Activated T-cell treated with anti-CD3 and anti-CD28 coated beads for 24 hours (primary cell): ENCODE measurements around the gene IST1.
"Not testable (repeated sequence)": the region's sequence is repeated elsewhere in the genome, so short reads cannot be mapped to it uniquely, and the experiment has no call there.

ENCODE experiments used
- DNase-seq: peaks from one replicate; pipeline ENCODE4 v3.0.0-alpha.2; 2020; ENCODE audit warnings: low read depth

IST1 gene

GRCh38 chr16:71882505-71883167 lies 12.7 kb upstream of the IST1 start:
- peak; percentile 73 for DNase-seq

DNA sequence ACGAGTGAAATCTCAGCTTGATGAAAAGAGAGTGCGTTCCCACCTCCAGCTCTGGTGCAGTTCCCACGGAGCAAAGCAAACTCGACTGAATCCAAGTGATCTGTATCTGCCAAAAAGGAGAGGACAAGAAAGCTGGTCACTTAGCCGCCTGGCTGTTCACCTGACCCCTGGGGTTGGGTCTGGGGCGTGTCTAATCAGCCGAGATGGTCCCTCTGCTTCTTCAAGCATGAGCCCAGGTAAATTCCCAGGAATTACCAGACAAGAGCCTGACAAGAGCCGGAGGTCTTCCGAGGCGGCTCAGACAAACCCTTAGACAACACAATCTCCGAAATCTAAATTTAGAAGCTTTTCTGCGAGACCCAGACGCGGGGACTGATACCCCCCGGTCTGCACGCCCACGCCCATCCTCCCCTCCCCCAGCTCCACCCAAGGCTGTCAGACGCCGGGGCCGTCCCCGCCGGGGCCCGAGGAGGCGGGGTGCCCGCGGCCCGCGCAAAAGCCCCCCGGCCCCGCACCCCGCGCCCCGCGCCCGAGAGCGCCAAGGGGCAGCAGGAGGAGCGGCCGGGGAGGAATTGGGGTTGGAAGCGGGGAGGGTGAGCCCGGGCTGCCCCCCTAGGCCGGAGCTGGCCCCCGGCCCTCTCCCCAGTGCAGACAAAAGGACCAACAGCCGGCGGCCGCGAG lies 12.0 kb upstream of the IST1 start:
- peak; percentile 37 for DNase-seq

DNA sequence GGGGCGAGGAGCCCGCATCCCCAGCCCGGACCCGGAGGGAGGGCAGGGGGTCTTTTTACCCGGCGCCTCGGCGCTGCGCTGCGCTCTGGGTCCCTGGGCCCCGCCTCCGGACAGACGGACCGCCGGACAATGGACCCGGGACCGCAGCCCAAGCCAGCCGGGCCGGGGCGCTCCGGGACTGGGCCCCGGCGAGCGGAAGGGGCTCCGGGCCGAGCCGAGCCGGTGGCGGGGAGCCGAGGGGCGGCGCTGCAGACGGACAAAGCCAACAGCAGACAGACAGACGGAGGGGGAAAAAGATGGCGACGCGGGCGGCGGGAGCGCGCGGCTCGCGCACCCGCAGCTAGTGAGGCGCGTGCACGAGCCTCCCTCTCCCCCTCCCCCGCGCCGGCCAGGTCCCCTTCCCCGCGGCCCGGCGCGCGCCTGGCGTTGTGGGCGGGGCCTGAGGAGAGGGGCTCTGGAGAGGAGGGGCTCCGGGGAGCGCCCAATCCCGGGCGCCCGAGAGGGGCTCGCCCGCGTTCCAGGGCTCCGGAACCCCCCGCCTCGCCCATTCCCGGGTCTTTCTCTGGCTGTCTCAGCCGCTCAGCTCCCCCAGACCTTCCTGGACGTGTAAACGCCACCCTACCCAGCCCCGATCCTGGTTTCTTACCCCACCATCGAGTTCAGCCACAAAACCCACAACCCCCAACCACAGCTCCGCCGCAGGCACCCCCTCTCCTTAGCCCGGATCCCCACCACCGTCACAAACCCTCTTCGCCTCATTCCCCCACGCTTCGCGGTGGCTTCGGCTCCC lies 11.3 kb upstream of the IST1 start, which contains the start of gene ZNF821:
Gene ZNF821 (minus strand): TSS at position 334 of the 790 bp plus-strand sequence. CDS start 4,236 bp downstream, outside the sequence.
- DNase-seq: peak; percentile 55

- DNase-seq: no peak
Measured at GRCh38 chr16:71885261-71885650, 10.1 kb upstream of the IST1 start.

- no peak for DNase-seq
Measured at GRCh38 chr16:71889147-71889546, 6.2 kb upstream of the IST1 start.

DNA sequence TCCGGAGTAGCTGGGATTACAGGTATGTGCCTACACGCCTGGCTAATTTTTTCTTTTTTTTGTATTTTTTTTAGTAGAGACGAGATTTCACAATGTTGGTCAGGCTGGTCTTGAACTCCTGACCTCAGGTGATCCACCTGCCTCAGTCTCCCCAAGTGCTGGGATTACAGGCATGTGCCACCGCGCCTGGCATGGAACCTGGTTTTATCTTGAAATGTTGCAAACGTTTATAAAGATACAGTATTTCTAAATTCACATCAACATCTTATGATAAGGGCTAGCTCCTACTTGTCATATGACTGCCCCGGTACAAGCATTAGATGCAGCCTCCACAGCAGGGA lies 1.5 kb upstream of the IST1 start:
- DNase-seq: no peak

DNA sequence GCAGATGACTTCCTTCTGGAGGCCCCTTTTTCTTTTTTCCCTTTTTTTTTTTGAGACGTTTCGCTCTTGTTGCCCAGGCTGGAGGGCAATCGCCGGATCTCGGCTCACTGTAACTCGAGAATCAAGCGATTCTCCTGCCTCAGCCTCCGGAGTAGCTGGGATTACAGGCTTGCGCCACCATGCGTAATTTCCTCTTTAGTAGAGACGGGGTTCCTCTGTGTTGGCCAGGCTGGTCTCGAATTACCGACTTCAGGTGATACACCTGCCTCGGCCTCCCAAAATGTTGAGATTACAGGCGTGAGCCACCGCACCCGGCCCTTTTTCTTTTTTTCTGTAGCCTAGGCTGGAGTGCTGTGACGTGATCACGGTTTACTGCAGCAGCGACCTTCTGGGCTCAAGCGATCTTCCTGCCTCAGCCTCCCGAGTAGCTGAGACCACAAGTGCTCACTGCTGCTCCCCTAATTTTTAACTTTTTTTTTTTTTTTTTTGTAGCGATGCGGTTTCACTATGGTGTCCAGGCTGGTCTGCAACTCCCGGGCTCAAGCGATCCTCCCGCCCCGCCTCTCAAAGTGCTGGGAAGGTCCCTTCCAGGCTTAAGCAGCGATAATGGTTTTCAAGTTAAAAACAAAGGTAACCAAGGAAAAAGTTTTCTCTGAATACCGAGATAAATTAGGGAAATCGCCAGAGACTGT lies 956 bp upstream of the IST1 start:
- DNase-seq: peak; percentile 26

DNA sequence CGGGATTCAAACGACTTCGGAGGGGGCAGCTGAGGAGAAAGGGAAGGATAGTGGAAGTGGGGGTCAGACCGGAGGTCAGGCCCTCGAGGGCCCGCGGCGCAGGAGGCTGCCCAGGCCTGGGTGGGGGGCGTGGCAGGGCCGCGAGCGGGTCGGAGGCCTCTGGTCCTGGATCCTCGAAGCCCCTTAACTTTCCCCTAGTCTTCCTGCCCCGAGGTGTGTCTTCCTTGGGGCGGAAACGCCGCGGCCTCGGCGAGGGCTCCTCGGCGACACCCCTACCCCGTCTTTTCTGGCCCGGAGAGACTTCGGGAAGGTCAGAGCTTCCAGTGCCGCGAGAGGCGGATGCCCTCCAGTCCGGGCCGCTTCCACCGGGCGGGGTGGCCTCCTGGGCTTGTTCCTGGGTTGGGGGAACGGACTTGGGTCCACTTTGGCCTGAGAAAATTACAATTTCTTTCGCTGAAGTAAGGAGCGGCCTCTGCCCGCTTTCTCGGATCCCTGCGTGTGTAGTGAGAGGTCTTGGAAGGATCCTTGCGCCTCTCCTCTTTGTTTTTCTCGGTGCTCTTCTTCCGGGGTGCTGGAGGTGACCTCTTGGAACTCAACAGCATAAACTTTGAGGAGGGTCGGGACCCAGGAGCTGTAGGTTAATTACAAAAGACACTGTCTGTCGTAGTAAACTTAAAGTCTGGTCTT lies 491 bp downstream of the IST1 start:
- DNase-seq: peak; percentile 19

- DNase-seq: no peak
Measured at GRCh38 chr16:71896764-71897368, 1.5 kb downstream of the IST1 start.

DNA sequence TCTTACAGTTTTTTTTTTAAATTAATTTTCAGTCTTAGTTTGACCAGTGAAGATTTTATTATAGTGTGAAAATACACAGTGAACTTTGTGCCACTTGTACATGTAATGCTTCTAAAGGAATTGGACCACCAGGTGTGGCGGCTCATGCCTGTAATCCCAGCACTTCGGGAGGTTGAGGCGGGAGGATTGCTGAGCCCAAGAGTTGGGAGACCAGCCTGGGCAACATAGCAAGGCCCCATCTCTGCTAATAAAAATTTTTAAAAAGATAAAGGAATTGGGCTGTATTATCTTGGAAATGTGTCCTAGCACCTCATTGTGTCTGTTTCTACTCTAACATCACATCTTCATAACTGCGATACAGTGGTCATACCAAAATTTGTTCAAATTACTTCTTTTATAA lies 3.8 kb downstream of the IST1 start:
- DNase-seq: no peak

- DNase-seq: no peak
Measured at GRCh38 chr16:71902656-71903365, 7.5 kb downstream of the IST1 start.

GRCh38 chr16:71903608-71904007 lies 8.3 kb downstream of the IST1 start:
- no peak for DNase-seq

DNA sequence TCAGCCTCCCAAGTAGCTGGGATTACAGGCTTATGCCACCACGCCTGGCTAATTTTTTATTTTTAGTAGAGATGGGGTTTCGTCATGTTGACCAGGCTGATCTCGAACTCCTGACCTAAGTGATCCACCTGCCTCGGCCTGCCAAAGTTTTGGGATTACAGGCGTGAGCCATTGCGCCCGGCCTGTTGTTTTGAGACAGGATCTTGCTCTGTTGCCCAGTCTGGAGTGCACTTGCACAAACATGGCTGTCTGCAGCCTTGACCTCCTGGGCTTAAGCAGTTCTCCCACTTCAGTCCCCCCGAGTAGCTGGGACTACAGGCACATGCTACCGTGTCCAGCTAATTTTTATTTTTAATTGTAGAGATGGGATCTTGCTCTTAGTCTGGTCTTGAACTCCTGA lies 8.9 kb downstream of the IST1 start:
- DNase-seq: no peak

DNA sequence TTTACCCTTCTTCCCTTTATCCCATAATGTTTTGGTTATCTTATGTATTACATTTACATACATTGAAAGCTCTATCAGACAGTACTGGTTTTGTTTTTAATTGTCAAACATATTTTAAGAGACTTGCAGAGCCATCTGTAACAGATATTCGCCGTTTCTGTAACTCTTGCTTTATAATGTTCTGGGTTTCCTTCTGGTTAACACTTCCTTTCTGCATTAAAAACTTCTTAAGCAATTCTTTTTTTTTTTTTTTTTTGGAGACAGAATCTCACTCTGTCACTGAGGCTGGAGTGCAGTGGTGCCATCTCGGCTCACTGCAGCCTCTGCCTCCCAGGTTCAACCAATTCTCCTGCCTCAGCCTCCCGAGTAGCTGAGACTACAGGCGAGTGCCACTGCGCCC lies 10.4 kb downstream of the IST1 start:
- DNase-seq: not testable (repeated sequence)

GRCh38 chr16:71911121-71911520 lies 15.8 kb downstream of the IST1 start:
- DNase-seq: no peak

GRCh38 chr16:71912534-71913275 lies 17.4 kb downstream of the IST1 start:
- no peak for DNase-seq

DNA sequence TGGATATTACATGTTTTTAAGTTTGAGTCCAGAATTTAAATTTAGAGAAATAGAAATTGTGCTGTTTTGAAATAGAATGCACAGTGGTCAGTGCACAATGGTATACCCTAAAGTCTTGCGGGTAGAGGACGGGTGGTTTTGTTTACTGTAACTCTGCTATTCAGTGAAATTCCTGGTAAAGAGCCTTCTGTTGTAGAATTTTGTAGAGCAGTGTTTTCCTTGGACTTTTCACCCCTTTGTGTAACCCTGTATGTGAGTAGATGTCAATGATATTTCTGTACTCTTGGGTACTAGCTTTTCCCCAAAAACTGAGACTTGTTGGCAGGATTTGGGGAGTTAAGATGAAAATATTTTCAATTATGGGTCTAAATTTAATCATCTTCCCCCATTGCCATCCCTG lies 19.5 kb downstream of the IST1 start:
- no peak for DNase-seq

- no peak for DNase-seq
Measured at GRCh38 chr16:71915350-71915749, 20.0 kb downstream of the IST1 start.

- DNase-seq: no peak
Measured at GRCh38 chr16:71916397-71916920, 21.1 kb downstream of the IST1 start.

GRCh38 chr16:71917900-71918299 lies 22.6 kb downstream of the IST1 start:
- no peak for DNase-seq
